GM19351 (cell line): ENCODE measurements around the gene RPL3.

Experiments used
- ATAC-seq: cut with Tn5 transposase; IDR thresholded peaks from one replicate; pipeline ENCODE4 v1.9.1; 2021; ENCODE audit warnings: mild to moderate bottlenecking, moderate library complexity; ENCODE audit not compliant: unreplicated experiment

Gene RPL3

DNA sequence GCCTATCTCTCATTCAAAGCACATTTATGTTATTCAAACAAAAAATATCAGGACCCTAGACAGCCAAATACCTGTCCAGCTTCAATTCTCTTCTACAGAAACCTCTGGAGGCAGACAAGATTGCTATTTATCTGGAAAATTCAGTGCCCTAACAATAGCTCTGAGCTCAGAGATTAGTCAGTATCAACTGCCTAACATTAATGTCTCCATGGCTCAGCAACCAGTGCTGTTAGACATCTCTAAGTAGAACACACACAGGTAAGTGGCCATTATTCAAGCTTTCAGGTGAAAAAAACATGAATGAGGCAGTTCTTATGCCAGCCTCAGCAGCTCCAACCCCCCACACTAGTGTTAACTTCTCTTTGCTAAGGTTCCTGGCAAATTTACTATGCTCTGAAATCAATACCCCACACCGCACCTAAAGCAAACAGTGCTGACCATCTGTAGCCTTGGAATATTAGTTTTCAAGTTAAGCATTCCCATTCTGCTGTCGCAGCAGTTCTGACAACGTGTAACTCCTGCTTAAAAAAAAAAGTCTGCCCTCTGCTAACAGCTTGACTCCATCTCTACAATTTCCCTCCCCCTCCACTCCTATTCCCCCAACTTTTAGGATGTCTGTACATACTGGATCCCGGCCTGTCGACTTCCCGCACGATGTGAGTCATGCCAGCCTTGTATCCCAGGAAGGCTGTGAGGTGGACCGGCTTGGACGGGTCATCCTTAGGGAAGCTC, 1.5 kb downstream of the RPL3 start:
- ATAC-seq = no peak

DNA sequence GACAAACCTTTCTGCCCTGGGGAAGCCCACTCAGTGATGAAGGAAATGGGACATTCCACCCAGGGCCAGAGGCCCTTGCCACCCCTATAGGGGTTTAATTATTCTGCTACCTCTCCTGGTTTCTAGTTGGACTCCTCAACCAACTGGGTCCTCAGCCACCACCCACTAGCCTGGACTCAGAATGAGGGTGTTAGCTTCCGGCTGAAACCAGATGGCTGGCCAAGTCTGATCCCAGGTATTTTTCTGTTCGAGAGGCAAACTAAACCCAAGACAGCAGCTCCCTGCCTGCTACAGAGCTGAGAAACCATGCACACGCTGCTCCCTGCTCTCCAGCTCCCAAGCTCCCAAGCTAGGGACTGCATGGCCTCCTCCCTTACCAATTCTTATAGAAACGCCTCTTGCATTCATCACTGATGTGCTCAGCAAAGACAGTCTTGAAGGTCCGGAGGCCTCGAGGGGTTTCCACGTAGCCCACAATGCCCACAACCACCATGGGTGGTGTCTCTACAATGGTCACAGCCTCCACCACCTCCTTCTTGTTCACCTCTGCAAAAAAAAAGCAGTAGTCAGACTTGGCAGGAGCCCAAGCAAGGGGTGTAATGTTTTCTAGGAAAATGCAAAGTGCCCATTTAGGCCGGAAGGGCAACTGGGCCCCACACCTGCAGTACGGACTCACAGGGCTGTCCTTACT, 2.2 kb downstream of the RPL3 start:
- no peak for ATAC-seq

DNA sequence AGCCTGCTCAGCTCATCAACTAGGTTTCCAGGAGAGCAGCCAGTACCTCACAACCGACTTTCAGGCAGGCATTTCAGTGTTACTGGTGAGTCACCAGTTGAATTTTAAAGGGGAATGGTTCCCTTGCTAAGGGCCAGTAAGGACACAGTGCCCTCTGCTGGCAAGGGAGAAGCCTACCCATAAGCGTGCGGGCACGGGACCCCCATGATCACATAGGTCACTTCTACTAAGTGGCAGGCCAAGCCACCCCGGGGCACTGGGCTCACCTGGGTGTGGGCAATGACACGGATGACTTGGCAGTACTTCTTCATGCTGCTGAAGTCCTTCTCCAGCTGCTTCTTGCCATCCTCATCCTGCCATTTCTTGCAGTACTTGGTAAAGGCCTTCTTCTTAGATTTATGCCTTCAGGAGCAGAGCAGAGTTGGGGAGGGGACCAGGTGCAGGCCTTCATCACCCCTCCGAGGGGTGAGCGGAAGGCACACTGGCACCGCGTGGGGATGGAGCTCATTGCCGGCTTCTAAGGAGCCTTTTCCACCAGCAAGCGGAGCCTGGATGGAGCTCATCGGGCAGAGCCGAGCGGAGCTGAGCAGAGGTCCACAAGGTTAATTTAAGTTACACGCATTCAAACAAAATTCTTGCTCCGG, 2.9 kb downstream of the RPL3 start:
- ATAC-seq = no peak

DNA sequence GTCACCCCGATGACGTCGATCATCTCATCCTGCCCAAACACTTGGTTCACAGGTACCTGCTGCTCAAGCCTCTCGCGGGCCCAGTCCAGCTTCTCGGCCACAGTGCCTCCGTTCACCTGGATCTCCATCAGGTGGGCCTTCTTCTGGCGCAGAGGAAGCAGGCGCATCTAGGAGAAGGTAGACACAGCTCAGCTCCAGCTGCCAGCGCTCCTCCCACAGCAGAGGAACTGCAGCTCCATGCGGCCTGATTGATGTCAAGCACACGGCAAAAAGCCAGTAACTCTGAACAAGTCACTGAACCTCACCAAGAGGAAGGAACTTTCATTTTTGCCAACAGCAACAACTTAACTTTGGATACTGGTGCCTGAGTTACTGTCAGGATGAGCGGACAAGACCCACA, 4.0 kb downstream of the RPL3 start:
- no peak for ATAC-seq

GRCh38 chr22:39314251-39314971, 5.0 kb downstream of the RPL3 start:
- no peak for ATAC-seq

DNA sequence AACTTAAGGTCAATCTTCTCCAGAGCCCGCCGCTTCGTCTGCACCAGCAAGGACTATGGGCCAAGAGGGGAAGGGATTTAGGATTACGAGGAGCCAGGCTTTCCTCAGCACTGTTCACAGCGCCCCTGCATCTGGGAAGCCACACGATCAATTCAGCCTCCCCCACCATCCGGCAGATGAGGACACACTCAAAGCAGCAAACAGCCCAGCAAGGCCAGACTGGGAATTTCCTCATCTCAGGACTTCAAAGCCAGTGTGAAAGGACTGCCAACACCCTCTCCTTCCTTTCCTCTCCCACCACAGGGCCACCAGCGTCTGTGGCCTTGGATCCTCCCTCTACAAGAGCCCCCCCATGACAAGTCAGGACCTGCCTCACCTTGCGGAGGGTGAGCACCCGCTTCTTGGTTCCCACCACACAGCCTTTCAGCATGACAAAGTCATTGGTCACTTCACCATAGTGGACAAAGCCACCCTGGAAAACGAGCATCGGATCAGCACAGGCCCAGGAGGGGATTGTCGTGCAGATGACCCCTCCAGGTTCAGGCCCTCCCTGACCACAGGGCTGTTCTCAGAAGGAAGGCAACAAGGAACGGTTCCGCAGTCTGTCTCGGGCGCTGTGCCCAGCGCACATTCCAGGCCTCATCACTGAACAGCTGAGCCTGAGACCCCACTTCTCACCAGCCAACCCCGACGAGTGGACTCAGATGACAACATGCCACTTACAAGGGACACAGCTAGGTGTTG, 6.0 kb downstream of the RPL3 start:
- ATAC-seq = no peak

DNA sequence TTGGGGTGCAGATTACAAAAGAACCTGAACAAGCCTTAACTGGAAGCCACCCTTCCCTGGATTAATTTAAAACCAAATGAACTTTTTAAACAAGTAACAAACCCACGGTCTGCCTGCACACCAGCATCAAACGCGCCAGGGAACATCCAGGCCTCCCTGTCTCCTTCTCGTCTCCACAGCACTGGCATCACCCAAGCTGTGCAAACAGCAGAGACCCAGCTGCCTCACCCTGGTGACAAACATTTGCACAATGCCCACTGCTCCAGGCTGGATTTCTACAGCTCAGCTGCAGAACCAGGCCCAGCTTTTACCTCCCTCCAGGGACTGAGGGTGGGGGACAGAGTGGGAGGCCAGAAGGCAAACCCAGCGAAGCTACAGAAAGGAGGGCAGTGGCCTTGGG, 7.0 kb downstream of the RPL3 start:
- no peak for ATAC-seq

DNA sequence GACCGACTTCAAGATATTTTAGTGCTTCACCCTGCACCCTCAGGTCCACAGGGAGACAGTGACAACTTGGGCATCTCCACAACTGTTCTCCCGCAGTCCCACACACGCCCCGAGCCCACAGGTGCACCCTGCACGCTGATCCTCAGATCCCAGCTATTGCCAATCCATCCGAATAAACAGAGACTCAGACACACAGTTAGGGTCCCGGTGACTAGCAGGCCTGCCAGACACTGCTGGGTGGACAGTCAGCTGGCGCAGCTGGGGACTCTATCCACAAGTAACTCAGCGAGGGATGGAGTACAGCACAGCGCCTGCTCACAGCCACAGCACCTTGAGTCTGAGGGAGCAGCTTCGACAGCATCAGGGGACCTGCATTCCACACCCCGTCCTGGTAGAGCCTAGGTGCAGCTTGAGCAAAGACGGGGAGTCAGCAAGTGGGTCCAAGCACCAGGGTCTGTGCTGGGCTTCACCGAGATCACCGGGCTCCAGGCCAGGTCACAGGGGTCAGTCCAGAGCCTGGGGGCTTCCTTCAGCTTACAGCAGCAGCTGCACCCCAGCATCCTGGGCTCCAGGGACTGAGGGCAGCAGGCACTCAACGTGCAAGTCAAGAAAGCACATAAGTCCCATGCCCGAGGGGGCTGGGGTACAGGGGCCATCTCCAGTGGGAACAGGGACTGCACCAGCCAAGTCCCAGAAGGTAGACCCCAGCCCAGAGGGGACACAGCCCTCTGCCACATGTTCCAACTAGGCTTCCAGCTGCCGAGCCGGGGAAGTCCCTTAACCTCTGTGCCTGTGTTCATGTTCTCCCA, 7.6 kb downstream of the RPL3 start:
- no peak for ATAC-seq

GRCh38 chr22:39309881-39310714, 9.3 kb downstream of the RPL3 start:
- ATAC-seq = no peak

DNA sequence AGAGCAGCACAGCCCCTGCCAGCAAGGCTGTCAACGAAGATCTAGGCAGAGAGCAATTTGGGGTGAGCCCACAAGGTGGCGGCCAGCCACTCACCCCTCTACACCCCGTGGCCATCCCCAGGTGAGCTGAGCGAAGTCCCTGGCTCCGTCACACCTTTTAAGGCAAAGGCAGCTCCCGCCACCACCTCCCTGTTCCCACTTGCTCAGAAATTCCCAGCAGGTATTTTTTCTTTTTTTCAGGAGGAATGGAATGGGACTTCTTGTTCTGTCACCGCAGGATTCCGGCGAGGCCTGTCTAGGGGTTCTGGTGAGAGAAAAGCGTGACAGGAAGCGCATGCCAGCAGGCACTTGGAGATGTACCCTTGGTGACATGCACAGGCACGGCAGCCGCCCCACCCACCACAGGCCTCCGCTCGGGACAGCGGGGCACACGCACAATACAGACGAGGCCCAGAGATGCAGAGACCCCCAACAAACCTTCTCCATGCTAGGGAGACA, 10.0 kb downstream of the RPL3 start:
- no peak for ATAC-seq

DNA sequence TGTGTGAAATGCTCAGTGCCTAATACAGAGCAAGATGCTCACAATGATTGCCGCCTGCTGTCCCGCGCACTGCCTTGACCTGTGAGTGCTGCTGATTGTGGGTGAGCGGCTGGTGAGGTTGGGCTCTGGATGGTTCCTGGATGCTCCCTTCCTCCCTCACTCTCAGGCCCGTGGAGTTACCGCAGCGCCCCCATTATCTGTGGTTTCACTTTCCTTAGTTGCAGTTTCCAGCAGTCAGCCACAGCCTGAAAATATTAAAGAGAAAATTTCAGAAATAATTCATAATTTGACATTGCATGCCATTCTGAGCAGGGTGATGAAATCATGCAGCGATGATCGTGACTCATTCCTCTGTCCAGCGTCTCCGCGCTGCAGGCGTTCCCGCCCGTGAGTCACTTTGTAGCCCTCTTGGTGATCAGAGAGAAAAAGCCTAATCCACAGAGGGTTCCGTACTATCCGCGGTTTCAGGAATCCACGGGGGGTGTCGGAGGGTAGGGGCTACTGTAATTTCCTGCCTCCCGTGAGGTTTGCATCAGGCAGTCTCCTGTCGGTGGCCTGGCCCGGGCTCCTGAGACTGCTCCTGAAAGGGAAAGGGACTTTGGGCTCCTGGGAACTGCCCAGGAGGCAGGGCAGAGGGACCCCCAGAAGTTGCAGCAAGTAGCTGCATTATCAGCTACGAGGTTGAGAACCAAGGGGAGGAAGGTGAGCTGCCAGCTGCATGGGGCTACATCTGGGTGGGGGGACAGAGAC, 10.6 kb downstream of the RPL3 start:
- no peak for ATAC-seq

GRCh38 chr22:39306456-39307361, 12.7 kb downstream of the RPL3 start:
- ATAC-seq = no peak

- ATAC-seq = no peak
Measured at GRCh38 chr22:39303892-39304671, 15.3 kb downstream of the RPL3 start.

GRCh38 chr22:39303358-39303757, 16.1 kb downstream of the RPL3 start:
- no peak for ATAC-seq

GRCh38 chr22:39302431-39302960, 16.9 kb downstream of the RPL3 start:
- no peak for ATAC-seq

DNA sequence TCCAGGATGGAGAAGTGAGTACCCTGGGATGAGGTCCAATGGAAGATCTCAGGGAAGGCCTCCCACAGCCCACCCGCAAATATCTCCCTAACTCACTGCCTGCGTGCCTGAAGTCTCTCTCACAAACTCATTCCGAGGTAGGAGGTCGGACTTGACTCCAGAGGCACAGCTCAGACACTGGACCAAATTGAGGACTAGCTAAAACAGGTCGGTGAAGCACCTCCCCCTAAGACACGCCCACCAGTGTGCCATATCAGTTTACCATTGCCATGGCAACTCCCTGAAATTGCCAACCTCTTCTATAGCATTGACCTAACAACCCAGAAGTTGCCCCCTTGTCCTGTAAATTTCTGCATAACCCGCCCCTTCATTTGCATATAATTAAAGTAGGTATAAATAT, 17.5 kb downstream of the RPL3 start:
- ATAC-seq = no peak
